Hypothalamus (tissue), 51 donors: Measurements from ENCODE around the gene OR4D1.
A peak's percentile ranks its signal among the peaks of the same experiment; 100 is the strongest.

Experiments used
- DNase-seq, 51 donors: peaks; one replicate each; lab custom pipeline; 2025; lab: John Stamatoyannopoulos, UW

The OR4D1 gene

DNA sequence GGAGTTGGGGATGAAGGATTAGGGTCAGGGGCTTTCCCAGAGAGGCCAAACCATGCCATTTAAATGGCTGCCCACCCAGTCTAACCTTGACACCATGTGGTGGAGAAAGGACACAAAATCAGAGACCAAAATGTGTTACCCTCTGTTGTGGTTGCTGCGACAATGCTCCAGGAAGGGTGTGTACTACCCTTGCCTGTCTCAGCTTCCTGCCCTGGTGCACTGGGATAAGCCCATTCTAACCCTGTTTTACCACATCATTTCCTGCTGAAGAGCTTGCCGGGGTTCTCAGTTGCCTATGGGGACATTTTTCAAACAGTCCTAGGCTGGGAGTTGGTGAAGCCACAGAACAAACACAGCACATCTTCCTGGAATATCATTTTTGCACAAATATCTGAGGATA lies 4.9 kb downstream of the OR4D1 start:
- no peak for DNase-seq

DNA sequence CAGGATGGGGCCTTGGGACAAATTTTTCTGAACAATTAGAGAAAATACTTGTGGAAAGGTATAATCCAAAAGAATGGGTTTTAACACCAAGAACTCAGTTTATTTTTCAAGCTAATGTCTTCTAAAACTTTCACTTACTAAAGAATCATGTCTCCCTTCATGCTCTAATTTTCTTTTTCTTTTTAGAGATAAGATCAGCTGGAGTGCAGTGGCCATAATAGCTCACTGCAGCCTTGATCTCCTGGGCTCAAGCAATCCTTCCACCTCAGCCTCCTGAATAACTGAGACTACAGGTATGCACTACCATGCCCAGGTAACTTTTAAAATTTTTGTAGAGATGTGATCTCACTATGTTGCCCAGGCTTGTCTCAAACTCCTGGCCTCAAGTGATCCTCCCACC lies 5.5 kb downstream of the OR4D1 start:
- DNase-seq: no peak

DNA sequence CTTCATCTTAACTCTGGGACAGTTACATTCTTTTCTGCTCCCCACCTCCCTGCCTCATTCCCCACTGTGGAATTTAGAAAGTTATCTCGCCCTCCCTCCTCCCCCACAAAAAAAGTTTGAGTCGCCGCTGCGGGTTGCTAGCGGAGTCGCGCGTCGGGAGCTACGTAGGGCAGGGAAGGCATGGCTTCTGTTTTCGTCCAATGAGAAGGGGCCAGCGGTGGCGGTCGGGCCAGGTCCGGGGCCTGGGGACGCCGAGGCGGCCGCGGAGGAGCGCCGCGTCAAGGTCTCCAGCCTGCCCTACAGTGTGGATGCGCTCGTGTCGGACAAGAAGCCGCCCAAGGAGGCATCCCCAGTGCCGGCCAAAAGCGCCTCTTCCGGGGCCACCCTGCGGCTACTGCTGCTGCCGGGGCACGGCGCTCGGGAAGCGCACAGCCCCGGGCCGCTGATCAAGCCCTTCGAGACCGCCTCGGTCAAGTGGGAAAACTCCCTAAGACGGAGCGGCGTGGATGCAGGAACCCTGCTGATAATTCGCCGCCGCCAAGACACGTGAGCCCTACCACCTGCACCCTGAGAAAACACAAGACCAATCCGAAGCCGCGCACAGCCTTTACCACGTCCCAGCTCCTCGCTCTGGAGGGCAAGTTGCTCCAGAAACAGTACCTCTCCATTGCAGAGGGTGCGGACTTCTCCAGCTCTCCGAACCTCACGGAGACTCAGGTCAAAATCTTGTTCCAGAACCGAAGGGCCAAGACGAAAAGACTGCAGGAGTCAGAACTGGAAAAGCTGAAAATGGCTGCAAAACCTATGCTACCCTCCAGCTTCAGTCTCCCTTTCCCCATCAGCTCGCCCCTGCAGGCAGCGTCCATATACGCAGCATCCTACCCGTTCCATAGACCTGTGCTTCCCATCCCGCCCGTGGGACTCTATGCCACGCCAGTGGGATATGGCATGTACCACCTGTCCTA lies 8.9 kb downstream of the OR4D1 start:
- DNase-seq: peak in 9 of 51 donors; percentile 2 to 41 (median 28)

DNA sequence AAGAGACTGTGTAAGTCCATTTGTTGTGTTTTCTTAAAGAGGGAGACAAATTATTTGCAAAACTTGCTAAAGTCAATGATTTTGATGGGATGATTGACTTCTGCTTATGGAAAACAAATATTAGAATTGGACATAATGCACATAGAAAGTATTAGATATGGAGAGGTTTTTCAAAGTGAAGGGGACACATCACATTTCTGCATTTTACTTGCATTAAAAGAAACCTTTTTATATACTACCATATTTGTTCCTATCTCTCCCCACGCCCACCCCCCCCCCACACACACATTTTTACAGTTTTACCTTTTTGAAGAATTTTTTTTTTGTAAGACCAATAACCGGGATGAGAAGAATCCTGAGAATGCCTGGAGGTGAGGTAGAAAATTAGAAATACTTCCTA lies 10.0 kb downstream of the OR4D1 start:
- no peak for DNase-seq

DNA sequence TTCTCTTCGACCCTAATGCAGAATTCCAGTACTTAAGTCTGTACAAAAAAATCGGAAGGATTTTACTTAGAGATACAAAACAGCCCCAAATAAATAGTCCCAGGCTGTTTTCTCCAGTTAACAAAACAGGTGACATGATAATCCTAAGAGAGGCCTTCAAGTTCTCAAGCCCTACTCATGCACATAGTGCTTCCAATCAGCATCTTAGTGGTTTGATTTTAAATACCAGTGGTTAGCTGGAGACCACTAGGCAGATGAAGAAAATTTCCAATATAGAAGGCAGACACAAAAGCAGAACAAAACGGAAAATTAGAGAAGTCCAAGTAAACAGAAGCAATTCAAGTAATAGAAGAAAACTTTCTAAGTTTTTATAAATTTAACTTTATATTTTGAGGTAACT lies 13.4 kb downstream of the OR4D1 start:
- DNase-seq: no peak

DNA sequence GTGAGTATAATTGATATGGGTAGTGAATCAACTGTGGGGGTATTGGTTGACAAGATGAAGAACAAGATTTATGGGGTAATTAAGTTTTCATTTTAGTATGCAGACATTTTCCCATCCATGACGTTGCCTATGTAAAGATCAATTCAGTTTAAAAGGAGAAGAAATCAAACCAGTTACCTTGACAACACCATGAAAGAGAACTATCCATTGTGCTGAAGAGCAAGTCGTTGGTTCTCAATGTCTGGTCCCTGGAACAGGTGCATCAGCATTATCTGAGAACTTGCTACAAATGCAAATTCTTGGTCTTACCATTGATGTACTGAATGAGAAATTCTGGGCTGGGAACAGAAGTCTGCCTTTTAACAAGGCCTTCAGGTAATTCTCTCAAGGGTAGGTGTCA lies 17.8 kb downstream of the OR4D1 start:
- no peak for DNase-seq

DNA sequence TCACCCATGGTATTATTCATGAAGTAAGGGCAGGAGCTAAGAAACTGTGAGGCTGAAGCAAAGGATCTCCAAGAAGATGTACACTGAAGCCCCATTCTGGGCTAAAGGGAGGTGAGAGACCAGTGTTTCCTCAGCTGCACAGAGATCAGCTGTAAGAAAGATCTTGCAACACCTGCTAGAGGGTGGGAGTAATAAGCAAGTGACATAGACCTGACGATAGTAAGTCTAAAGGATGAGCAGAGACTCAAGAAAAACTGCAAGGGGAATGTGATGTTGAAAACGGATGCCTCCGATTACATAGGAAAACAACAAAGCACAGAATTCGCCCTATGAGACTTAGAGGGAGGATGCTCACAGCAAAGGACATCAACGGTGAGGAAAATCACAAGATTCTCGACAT lies 18.5 kb downstream of the OR4D1 start, which contains the start of gene OR4D2:
Gene OR4D2, plus strand, starts transcription at position 301 of the 400 bp plus-strand sequence. CDS start 2,674 bp downstream, outside the sequence.
- no peak for DNase-seq

DNA sequence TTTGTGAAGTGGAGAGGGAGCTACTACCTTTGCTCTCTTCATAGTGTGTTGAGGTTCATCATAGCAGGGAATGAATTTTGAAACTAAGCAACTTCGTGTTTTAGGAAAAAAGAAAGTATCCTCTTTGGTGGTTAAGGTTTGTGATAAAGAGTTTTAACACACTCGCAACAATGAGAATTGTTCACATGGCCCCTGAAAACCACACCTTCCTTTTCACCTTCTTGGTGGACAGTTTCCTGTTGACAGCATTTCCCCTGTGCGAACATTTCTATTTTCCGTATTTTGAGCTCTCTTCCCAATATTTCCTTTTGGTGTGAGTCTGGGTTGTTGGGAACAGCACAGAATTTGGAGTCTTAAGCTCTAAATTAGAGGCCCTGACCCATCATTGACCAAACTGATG lies 22.4 kb downstream of the OR4D1 start:
- no peak for DNase-seq

DNA sequence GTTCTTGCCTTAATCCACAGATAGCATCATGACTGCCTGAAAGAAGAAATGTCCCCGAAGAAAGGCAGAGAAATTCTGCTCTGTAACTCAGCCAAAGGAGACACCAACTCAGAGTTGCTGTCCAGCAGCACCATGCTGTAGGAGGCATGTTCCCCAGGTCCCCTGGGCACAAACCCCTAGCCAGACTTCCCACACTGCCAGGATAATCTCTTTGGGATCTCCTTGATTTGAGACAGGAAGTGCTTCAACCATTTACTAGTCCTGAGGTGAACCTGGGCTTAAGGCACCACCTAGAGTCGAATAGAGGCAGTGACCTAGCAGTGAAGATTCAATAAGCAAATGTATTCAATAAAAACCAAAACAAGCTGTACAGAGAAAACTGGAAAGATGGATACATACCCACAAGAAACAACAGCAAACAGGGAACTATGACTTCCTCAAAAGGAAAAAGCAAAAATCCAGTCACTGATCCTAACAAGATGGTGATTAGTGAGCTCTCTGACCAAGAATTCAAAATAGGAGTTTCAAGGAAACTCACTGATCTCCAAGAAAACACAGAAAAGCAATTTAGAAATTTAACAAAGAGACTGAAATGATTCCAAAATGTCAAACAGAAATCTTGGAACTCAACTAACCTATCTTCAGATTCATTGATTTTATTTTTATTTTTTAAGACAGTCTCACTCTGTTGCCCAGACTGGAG lies 24.3 kb downstream of the OR4D1 start:
- no peak for DNase-seq

DNA sequence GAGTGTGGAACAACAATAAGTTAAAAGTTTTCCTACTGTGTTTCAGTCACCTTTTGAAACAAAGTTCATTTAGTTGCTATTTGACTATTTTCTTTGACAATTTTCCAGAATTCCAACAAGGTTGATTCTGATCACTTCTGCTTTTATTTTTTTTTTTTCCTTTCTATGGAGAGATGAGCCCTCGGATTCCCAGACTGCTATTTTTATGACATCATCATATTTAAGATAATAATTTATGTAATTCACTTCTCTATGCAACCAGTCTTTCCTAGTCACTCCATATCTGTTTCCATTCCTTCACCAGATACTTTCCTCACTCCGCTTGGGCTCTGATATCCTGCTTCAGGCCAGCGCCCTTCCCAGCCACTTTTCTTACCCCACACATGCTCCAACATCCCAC lies 26.7 kb downstream of the OR4D1 start:
- DNase-seq: no peak

DNA sequence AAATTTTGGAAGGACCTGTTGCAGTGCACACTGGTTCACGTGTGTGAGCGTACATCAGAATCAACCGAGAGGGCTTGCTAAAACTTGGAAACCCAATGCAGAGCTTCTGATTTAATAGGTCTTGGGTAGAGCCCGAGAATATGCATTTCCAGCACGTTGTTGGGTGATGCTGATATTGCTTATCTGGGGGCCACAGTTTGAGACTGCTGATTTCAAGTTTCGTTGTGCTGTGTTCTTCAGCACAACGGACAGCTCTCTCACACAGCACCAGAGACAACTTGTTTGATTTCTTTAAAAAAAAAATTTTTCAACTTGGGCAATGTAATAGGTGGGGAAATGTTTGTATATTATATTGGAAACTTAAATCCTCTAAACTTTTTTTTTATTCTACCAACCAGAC lies 28.0 kb downstream of the OR4D1 start:
- no peak for DNase-seq

DNA sequence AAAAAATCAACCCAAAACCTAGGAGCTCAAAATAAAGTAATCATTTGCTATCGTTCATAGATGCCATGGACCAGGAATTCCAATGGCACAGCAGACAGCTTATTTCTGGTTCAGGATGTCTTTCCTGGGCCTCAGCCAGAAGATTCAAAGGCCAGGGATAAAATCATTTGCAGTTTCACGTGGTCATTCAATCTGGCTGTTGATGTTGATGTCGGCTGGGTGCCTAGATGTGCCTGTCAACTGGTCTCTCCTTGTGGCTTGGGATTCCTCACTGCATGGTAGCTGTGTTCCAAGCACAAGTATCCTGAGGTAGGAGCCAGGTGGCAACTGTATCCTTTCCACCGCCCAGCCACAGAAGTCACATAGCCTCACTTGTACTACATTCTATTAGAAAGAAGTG lies 33.6 kb downstream of the OR4D1 start:
- no peak for DNase-seq

DNA sequence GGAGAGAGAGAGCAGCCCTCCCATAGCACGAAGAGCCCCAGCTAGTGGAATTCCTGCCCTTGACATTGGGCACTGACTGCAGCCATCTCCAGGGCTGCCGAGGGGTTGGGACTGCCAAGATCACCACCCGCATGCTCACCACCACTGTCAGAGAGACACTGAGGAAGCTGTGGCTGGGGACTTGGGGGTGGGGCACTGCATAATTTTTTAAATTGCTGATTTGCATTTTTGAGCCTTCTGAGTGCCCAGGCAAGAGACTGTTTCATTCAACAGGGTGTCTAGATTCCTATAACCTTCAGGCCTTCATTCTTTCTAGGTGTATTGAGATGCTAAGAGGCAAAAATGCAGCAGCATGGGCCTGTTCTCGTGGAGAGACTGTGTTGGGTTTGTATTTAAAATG lies 35.3 kb downstream of the OR4D1 start:
- no peak for DNase-seq

DNA sequence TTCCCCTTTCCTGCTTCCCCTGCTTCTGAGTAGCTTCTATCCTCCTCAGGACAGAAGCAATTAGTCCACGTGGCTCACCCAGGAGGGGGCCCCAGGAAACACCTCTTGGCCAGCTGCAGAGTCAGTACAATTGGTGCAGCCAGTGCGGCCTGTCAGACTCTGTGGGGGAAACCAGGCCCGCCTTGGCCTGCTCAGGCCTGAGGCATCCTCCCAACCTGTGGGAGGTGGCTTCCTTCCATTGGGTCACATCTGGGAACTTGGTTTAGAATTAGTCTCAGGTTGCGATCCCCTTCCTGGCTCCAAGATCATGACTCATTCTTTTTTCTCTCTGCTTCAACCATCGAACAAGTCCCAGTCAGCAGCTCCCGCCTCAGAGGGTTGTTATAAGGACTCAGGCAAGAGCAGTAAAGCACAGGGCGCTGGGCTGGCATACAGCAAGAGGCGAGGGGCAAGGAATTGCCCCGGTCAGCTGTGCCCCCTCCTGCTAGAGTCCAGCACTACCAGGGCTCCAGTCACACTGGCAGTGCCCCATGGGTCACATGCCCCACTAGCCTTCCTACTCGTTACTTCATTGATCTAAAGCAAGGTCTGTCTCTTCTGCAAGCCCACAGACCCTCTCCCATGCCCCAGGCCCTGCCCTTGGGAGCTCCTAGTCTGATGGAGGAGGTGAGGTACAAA lies 36.3 kb downstream of the OR4D1 start:
- no peak for DNase-seq

DNA sequence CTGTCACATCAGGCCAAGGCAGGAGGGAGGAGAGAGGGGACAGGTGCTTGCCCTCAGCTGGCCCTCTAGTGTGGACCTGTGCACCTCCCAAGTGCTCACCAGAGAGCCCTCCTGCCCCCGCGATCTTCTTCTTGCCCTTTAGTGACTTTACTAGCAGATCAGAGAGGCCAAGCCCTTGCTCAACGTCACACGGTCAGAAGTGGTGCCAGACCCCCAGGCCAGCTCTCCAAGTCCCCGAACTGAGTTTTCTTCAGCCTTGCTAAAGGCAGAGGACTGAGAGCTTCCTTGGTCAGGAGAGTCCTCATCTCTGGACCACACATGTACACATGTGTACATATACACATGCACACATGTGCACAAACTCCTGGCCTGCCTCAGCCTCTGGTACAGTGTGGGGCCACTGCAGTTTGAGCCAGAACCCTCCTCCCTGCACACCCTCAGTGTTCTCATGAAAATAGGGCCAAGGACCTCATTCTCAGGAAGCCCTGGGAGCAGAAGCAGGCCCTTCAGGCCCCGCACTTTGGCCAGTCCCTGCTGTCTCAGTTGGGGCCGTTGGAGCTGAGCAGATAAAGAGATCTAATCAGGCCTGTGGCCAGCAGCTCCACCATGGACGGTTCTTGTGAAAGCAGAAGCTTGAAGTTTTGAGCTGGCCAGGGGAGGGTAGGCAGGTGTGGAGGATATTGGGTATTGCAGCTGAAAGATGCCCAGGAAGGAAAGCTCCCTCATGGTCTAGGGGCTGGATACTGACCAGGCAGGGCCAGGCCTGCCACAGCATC lies 37.0 kb downstream of the OR4D1 start:
- no peak for DNase-seq

DNA sequence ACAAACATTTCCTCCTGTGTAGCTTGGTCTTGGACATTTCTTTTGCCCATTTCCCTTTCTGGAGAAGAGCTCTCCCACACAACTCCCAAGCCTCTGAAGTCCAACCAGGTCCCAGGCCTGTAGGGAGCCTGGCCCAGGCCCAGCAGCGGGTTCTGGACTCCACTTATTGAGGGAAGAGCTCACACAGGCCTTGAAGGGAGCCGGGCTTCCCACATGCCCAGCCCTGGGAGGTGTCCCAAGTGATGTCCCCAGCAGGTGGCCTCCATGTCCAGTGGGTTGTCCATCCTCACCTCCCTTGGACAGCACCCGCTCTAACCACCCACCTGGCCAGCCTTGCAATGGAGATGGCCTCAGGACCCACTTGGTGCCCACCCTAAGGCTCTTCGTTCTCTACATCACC lies 38.4 kb downstream of the OR4D1 start:
- no peak for DNase-seq

DNA sequence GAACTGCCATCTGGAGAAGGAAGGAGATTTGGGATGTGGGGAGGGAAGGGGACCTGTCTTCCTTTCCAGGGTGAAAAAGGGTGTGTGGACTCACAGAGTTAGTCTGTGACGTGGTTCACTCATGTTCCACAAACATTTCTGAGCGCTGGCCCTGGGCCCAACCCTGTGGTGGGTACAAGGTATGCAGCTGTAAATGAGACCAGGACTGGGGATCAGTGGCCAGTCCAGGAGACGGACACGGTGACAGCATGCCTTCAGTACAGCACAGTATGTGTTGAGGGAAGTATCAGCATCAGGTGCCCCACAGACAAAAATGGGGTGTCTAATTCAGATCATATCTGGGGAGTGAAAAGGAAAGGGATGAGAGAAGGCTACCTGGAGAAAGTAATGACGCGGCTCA lies 38.9 kb downstream of the OR4D1 start:
- no peak for DNase-seq

DNA sequence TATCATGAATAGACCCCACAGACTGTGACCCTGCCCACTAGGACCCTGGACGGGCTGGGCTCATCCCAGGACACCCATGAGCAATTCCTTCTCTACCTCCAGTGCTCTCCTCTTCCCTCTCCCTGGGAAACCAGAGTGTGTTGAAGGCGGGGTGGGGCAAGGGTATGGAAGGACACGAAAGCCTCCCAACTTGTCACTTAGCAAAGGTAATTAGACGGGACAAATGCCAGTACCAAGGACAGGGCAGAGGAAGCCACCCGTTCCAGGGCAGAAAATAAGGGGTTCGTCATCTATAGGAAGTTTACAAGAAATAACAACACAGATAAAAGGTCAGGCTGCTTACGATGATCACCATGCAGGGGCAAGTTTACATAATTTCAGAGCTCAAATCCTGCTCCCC lies 39.5 kb downstream of the OR4D1 start:
- no peak for DNase-seq

DNA sequence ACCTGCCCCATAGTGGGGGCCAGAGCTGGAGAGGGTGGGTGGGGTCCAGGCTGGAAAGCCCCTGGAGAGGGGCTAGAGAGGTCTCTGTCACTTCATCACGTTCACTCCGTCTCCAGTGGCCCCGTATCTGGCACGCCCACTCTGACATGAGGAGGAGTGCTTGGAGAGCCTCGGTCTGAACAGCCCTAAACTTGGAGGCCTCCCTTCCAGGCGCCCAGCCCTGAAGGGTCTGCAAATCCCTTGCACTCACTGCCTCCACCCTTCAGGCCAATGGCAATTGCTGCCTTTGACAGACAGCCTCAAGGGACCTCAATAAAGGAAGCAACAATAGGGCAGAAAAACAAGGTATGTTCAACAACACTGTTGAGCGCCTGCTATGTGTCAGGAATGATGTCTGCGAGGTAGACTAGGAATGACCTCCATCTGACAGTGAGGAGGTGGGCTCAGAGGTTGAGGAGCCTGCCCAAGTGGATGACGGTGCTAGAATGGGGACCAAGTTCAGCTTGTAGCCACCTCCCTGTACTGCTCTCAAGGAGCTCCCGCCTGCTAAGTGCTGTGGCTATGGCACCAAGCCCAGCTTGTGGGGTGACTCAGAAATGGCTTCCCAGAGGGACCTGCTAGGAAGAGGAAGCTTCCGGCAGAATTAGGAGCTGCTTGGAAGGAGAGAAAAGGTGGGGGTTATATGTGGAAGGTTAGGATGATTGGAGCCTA lies 41.4 kb downstream of the OR4D1 start:
- DNase-seq: peak in 5 of 51 donors; percentile 2 to 50 (median 10)
